HCT116 (cell line): ENCODE data around the gene TWIST2. TPM values are rescaled to one million over a fixed set of nuclear protein-coding genes. Genes with fewer than 3 reads are reported as not detected.

Experiments used
- ATAC-seq: fragments of 200-7000 bp; cut with Tn5 transposase; 2 replicates; pipeline ENCODE4 v1.9.1; 2020; ENCODE audit warnings: mild to moderate bottlenecking, moderate library complexity
- BruUV-seq: library from RNA; stranded (reverse); fragments of 400-500 nt; replicated peaks from 2 replicates; lab custom pipeline; 2021; lab: Mats Ljungman, UMichigan
- CTCF ChIA-PET: fragments of 300-600 bp; sonication (Branson Sonifier 250); formaldehyde crosslinking; loops from one replicate; lab custom pipeline; 2021; ENCODE audit warnings: antibody characterized with exemption; lab: Charles Lee
- POLR2A ChIA-PET: fragments of 300-600, 350-600 bp; sonication (Branson Sonifier 250); formaldehyde crosslinking; loops from one replicate; lab custom pipeline; 2021; ENCODE audit warnings: antibody characterized with exemption; lab: Charles Lee
- RAD21 ChIA-PET, 2 experiments: fragments of 300-600 bp; sonication (Branson Sonifier 250); formaldehyde crosslinking; loops; one replicate each; lab custom pipeline; 2023; ENCODE audit warnings: low total read pairs in 2 of 2; ENCODE audit not compliant: uncharacterized antibody in 2 of 2, unreplicated experiment in 2 of 2, low non-redundant PET in 1 of 2; lab: Charles Lee
- DNase-seq: peaks from one replicate; pipeline ENCODE4 v3.0.0-alpha.2; 2010; ENCODE audit warnings: low read depth, low spot score
- H2AFZ ChIP-seq: fragments of 200-600 bp; shearing (Covaris generic), sonication (generic); 2 replicates; pipeline ENCODE4 v1.6.1; 2017; ENCODE audit warnings: low read depth, mixed run types, mixed read lengths, antibody characterized with exemption, low read length; ENCODE audit not compliant: poor library complexity, severe bottlenecking
- H3K27ac ChIP-seq: 2 replicates; pipeline ENCODE4 v1.5.1; 2012; ENCODE audit warnings: low read depth, low read length
- H3K27me3 ChIP-seq: fragments of 200-600 bp; sonication (generic); 2 replicates; pipeline ENCODE4 v1.6.1; 2016; ENCODE audit warnings: mixed run types, low read length, mixed read lengths; ENCODE audit not compliant: insufficient read depth
- H3K36me3 ChIP-seq, 2 experiments: fragments of 200-500 bp in 1 of 2; fragments of 200-600 bp in 1 of 2; sonication (Bioruptor generic) in 1 of 2; sonication (generic) in 1 of 2; 2 replicates each; pipeline versions ENCODE4 v1.5.1 to v1.6.1; 2014 to 2016; ENCODE audit warnings: low read length in 2 of 2, inconsistent platforms in 1 of 2, mixed read lengths in 1 of 2, mixed run types in 1 of 2; ENCODE audit not compliant: insufficient read depth in 2 of 2, control insufficient read depth in 1 of 2
- H3K4me1 ChIP-seq, 2 experiments: fragments of 200-600 bp in 1 of 2; sonication (generic) in 1 of 2; 2 replicates each; pipeline versions ENCODE4 v1.5.1 to v1.6.1; 2012 to 2017; ENCODE audit warnings: low read length in 2 of 2, inconsistent platforms in 1 of 2, mild to moderate bottlenecking in 1 of 2, mixed read lengths in 1 of 2, mixed run types in 1 of 2, moderate library complexity in 1 of 2; ENCODE audit not compliant: insufficient read depth in 2 of 2, control insufficient read depth in 1 of 2
- H3K4me2 ChIP-seq: fragments of 200-600 bp; sonication (generic); 2 replicates; pipeline ENCODE4 v1.6.1; 2017; ENCODE audit warnings: mixed run types, low read length, mixed read lengths
- H3K4me3 ChIP-seq, 2 experiments: fragments of 200-600 bp in 1 of 2; sonication (generic) in 1 of 2; replicated peaks in 1 of 2; 2 replicates each; pipeline ENCODE4 v1.5.1; 2011 to 2016; ENCODE audit warnings: low read length in 2 of 2, control low read depth in 1 of 2, low read depth in 1 of 2, mild to moderate bottlenecking in 1 of 2, mixed read lengths in 1 of 2, mixed run types in 1 of 2
- H3K79me2 ChIP-seq: fragments of 200-600 bp; sonication (generic); 2 replicates; pipeline ENCODE4 v1.6.1; 2017; ENCODE audit warnings: mild to moderate bottlenecking, mixed run types, low read length, moderate library complexity, mixed read lengths; ENCODE audit not compliant: insufficient read depth
- H3K9ac ChIP-seq: fragments of 200-600 bp; sonication (generic); 2 replicates; pipeline ENCODE4 v1.6.1; 2016; ENCODE audit warnings: low read length, mixed read lengths
- H3K9me2 ChIP-seq: fragments of 200-600 bp; sonication (generic), shearing (Covaris generic); 2 replicates; pipeline ENCODE4 v1.6.1; 2017; ENCODE audit warnings: mixed run types, mild to moderate bottlenecking, moderate library complexity; ENCODE audit not compliant: insufficient read depth
- H3K9me3 ChIP-seq, 2 experiments: fragments of 200-500 bp in 1 of 2; fragments of 200-600 bp in 1 of 2; sonication (Bioruptor generic) in 1 of 2; sonication (generic) in 1 of 2; 2 replicates each; pipeline ENCODE4 v1.6.1; 2014 to 2017; ENCODE audit warnings: low read length in 2 of 2, mixed read lengths in 2 of 2, inconsistent platforms in 1 of 2, low read depth in 1 of 2, mild to moderate bottlenecking in 1 of 2, mixed run types in 1 of 2, moderate library complexity in 1 of 2; ENCODE audit not compliant: control insufficient read depth in 1 of 2, insufficient read depth in 1 of 2
- H4K20me1 ChIP-seq: fragments of 200-600 bp; sonication (generic), shearing (Covaris generic); 2 replicates; pipeline ENCODE4 v1.6.1; 2017; ENCODE audit warnings: mixed run types, mild to moderate bottlenecking, moderate library complexity; ENCODE audit not compliant: insufficient read depth
- CBX3 ChIP-seq: IDR thresholded peaks from 2 replicates; pipeline ENCODE4 v1.6.1; 2012; ENCODE audit warnings: low read depth
- CEBPB ChIP-seq: IDR thresholded peaks from 2 replicates; pipeline ENCODE4 v1.6.1; 2012; ENCODE audit warnings: low read depth
- ELF1 ChIP-seq: IDR thresholded peaks from 2 replicates; pipeline ENCODE4 v1.6.1; 2012; ENCODE audit warnings: low read depth, borderline replicate concordance
- EZH2 ChIP-seq: fragments of 200-600 bp; sonication (generic); IDR thresholded peaks from 2 replicates; pipeline ENCODE4 v1.6.1; 2017; ENCODE audit warnings: antibody characterized with exemption, mixed run types
- EZH2phosphoT487 ChIP-seq: fragments of 200-600 bp; IDR thresholded peaks from 2 replicates; pipeline ENCODE4 v1.6.1; 2018; ENCODE audit warnings: antibody characterized with exemption, borderline replicate concordance
- FOSL1 ChIP-seq: IDR thresholded peaks from 2 replicates; pipeline ENCODE4 v1.6.1; 2012; ENCODE audit warnings: low read depth
- POLR2A ChIP-seq: IDR thresholded peaks from 2 replicates; pipeline ENCODE4 v1.7.0; 2011; ENCODE audit warnings: borderline replicate concordance; ENCODE audit not compliant: insufficient read depth, insufficient read length; ENCODE audit errors: extremely low read depth
- POLR2AphosphoS5 ChIP-seq: IDR thresholded peaks from 2 replicates; pipeline ENCODE4 v1.6.1; 2011; ENCODE audit warnings: mild to moderate bottlenecking, low read depth, low read length, moderate library complexity
- RAD21 ChIP-seq: IDR thresholded peaks from 2 replicates; pipeline ENCODE4 v1.6.1; 2012; ENCODE audit warnings: low read depth, mild to moderate bottlenecking
- SIN3A ChIP-seq: IDR thresholded peaks from 2 replicates; pipeline ENCODE4 v1.6.1; 2012; ENCODE audit warnings: low read depth
- SP1 ChIP-seq: IDR thresholded peaks from 2 replicates; pipeline ENCODE4 v1.6.1; 2012; ENCODE audit warnings: low read depth
- SRF ChIP-seq: IDR thresholded peaks from 2 replicates; pipeline ENCODE4 v1.6.1; 2012; ENCODE audit warnings: low read depth
- TCF7L2 ChIP-seq: IDR thresholded peaks from 2 replicates; pipeline ENCODE4 v1.7.0; 2011; ENCODE audit warnings: borderline replicate concordance, inconsistent platforms; ENCODE audit not compliant: insufficient read depth, insufficient read length; ENCODE audit errors: extremely low read depth
- YY1 ChIP-seq: IDR thresholded peaks from 2 replicates; pipeline ENCODE4 v1.6.1; 2011; ENCODE audit warnings: low read length, low read depth, moderate library complexity, mild to moderate bottlenecking; ENCODE audit not compliant: insufficient replicate concordance; ENCODE audit errors: extremely low read depth
- ZFX ChIP-seq: fragments of 450-650 bp; IDR thresholded peaks from 2 replicates; pipeline ENCODE4 v1.6.1; 2017
- ZNF274 ChIP-seq: fragments of 200-500 bp; sonication (Bioruptor generic); IDR thresholded peaks from 2 replicates; pipeline ENCODE4 v1.6.1; 2014; ENCODE audit warnings: mild to moderate bottlenecking, low read depth, low read length, inconsistent platforms
- intact Hi-C: fragments of 100-400 bp; cut with micrococcal nuclease; formaldehyde crosslinking; loops from 2 replicates; pipeline ENCODE4 v1.10.0; 2022
- total RNA-seq: library from RNA; stranded (reverse); gene quantifications from one replicate; pipeline ENCODE4 v1.2.1, GENCODE V29; 2021; ENCODE audit not compliant: unreplicated experiment
- TF ChIP-seq, protein P1 (sequence below): IDR thresholded peaks from 2 replicates; pipeline ENCODE4 v1.6.1; 2012
- TF ChIP-seq, protein P2 (sequence below), 3 experiments: fragments of 200-600 bp in 1 of 3; sonication (generic) in 1 of 3; IDR thresholded peaks in 2 of 3; conservative IDR thresholded peaks in 1 of 3; 2 replicates each; pipeline ENCODE4 v1.5.1; 2012 to 2017; ENCODE audit warnings: low read depth in 2 of 3, low read length in 2 of 3, antibody characterized with exemption in 1 of 3, borderline replicate concordance in 1 of 3, control low read depth in 1 of 3, mild to moderate bottlenecking in 1 of 3, mixed read lengths in 1 of 3, mixed run types in 1 of 3, moderate library complexity in 1 of 3; ENCODE audit not compliant: insufficient read depth in 1 of 3
- TF ChIP-seq, protein P3 (sequence below): IDR thresholded peaks from 2 replicates; pipeline ENCODE4 v1.6.1; 2012
- TF ChIP-seq, protein P4 (sequence below): IDR thresholded peaks from 2 replicates; pipeline ENCODE4 v1.6.1; 2012; ENCODE audit warnings: low read depth

Gene TWIST2
- total RNA-seq, 1 experiment from 2014 or later: not detected

DNA sequence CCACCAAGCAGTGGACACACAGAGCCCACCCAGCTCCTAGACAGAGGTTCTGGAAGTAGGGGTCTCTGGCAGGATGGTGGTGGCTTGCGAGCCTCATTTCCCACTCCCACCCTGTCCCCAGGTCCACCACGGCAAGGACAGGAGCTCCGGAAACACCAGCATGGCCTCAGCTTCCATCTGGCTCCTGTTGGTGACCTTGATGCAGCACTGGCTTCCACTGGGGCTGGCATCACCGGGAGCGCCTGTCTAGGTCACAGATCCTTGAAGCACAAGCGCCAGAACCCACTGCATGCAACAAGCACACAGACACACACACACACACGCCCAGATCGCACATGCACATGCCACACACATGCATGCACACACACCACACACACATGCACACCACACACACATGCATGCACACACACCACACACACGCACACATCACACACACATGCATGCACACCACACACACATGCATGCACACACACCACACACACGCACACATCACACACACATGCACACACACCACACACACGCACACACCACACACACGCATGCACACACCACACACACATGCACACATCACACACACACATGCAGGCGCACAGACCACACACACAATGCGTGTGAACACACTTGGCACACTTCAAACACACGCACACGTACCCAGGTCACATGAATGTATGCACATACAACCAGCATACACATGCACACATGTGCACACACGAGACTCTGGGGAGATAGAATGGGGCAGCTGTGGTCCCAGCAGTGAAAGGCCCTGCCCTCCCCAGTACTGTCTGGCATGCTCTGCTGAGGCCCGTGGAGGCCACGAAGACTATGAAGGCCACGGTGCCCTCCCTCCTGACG lies 63.7 kb downstream of the TWIST2 start:
- Histone ChIP-seq H3K27me3 (no peaks in the 10 kb centered on the region), H3K9me3 (no peaks in the 10 kb centered on the region), H3K79me2 (no peaks in the 10 kb centered on the region), H3K4me2 (no peak overlapping the region), H3K4me1 (peaks cover 5 to 30% of the 10 kb centered on the region in 2 experiments; a peak in 2 of 4 replicates), H3K4me3 (no peak overlapping the region), H3K27ac (no peak overlapping the region), H3K9ac (no peak overlapping the region), H4K20me1 (no peaks in the 10 kb centered on the region), H3K9me2 (no peaks in the 10 kb centered on the region), H2AFZ (no peak overlapping the region), H3K36me3 (no peaks in the 10 kb centered on the region)
- no TSS peak for BruUV-seq
- TF ChIP-seq POLR2AphosphoS5 (no peak), SP1 (no peak), FOSL1 (no peak), POLR2A (no peak), TCF7L2 (no peak), EZH2phosphoT487 (no peak), CEBPB (no peak), ZNF274 (no peak), ELF1 (no peak), CBX3 (no peak), SRF (no peak), YY1 (no peak), EZH2 (no peak), RAD21 (no peak), ZFX (no peak), SIN3A (no peak)
- TF ChIP-seq, protein P1, sequence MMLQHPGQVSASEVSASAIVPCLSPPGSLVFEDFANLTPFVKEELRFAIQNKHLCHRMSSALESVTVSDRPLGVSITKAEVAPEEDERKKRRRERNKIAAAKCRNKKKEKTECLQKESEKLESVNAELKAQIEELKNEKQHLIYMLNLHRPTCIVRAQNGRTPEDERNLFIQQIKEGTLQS: no peak
- TF ChIP-seq, protein P2, sequence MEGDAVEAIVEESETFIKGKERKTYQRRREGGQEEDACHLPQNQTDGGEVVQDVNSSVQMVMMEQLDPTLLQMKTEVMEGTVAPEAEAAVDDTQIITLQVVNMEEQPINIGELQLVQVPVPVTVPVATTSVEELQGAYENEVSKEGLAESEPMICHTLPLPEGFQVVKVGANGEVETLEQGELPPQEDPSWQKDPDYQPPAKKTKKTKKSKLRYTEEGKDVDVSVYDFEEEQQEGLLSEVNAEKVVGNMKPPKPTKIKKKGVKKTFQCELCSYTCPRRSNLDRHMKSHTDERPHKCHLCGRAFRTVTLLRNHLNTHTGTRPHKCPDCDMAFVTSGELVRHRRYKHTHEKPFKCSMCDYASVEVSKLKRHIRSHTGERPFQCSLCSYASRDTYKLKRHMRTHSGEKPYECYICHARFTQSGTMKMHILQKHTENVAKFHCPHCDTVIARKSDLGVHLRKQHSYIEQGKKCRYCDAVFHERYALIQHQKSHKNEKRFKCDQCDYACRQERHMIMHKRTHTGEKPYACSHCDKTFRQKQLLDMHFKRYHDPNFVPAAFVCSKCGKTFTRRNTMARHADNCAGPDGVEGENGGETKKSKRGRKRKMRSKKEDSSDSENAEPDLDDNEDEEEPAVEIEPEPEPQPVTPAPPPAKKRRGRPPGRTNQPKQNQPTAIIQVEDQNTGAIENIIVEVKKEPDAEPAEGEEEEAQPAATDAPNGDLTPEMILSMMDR (IDR thresholded peaks at IDR 0.05 in 2 of 3, conservative IDR thresholded peaks at IDR 0.05 in 1 of 3; ENCODE audit: borderline replicate concordance in 1 of 3, insufficient read depth in 1 of 3, low read depth in 2 of 3, low read length in 2 of 3): no peak
- TF ChIP-seq, protein P3, sequence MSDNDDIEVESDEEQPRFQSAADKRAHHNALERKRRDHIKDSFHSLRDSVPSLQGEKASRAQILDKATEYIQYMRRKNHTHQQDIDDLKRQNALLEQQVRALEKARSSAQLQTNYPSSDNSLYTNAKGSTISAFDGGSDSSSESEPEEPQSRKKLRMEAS: no peak
- TF ChIP-seq, protein P4, sequence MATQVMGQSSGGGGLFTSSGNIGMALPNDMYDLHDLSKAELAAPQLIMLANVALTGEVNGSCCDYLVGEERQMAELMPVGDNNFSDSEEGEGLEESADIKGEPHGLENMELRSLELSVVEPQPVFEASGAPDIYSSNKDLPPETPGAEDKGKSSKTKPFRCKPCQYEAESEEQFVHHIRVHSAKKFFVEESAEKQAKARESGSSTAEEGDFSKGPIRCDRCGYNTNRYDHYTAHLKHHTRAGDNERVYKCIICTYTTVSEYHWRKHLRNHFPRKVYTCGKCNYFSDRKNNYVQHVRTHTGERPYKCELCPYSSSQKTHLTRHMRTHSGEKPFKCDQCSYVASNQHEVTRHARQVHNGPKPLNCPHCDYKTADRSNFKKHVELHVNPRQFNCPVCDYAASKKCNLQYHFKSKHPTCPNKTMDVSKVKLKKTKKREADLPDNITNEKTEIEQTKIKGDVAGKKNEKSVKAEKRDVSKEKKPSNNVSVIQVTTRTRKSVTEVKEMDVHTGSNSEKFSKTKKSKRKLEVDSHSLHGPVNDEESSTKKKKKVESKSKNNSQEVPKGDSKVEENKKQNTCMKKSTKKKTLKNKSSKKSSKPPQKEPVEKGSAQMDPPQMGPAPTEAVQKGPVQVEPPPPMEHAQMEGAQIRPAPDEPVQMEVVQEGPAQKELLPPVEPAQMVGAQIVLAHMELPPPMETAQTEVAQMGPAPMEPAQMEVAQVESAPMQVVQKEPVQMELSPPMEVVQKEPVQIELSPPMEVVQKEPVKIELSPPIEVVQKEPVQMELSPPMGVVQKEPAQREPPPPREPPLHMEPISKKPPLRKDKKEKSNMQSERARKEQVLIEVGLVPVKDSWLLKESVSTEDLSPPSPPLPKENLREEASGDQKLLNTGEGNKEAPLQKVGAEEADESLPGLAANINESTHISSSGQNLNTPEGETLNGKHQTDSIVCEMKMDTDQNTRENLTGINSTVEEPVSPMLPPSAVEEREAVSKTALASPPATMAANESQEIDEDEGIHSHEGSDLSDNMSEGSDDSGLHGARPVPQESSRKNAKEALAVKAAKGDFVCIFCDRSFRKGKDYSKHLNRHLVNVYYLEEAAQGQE: no peak
- intact Hi-C loops: no loop called here
- DNase-seq (no peak), ATAC-seq (no peak)
- ChIA-PET CTCF (no interaction called here), RAD21 (no interaction called here), POLR2A (no interaction called here)
